Stomach (tissue), 9 donors: ENCODE measurements around the gene ABCB7. TPM values are rescaled to one million over a fixed set of nuclear protein-coding genes. Genes with fewer than 3 reads are reported as not detected.

Experiments used
- DNase-seq, 2 donors: peaks; one replicate each; pipeline versions ENCODE4 v3.0.0 to v3.0.0-alpha.2; 2013 to 2019
- H3K27ac ChIP-seq, 5 donors: fragments of 200-600 bp in 4 of 5; sonication (generic) in 4 of 5; one replicate each; pipeline ENCODE4 v1.5.1; 2013 to 2019; ENCODE audit warnings: mild to moderate bottlenecking in 1 of 5, moderate library complexity in 1 of 5
- H3K27me3 ChIP-seq, 3 donors: fragments of 200-600 bp; sonication (generic); one replicate each; pipeline ENCODE4 v1.5.1; 2017 to 2019; ENCODE audit warnings: mixed run types in 1 of 3
- H3K36me3 ChIP-seq, 4 donors: fragments of 200-600 bp; sonication (generic); 1 replicate in 3 of 4; 2 replicates in 1 of 4; pipeline ENCODE4 v1.5.1; 2016 to 2019
- H3K4me1 ChIP-seq, 4 donors: fragments of 200-600 bp; sonication (generic); one replicate each; pipeline ENCODE4 v1.5.1; 2016 to 2019
- H3K4me3 ChIP-seq, 4 donors: fragments of 200-600 bp; sonication (generic) in 3 of 4; one replicate each; pipeline ENCODE4 v1.5.1; 2016 to 2019; ENCODE audit warnings: mild to moderate bottlenecking in 1 of 4
- H3K9me3 ChIP-seq, 4 donors: fragments of 200-600 bp; sonication (generic); one replicate each; pipeline ENCODE4 v1.5.1; 2016 to 2019
- CTCF ChIP-seq, 7 experiments: fragments of 450-650 bp in 4 of 7; fragments of 200-600 bp in 3 of 7; sonication (generic) in 3 of 7; IDR thresholded peaks; one replicate each; pipeline ENCODE4 v1.5.1; 2016 to 2019; ENCODE audit warnings: antibody characterized with exemption in 7 of 7, control low read depth in 2 of 7, mild to moderate bottlenecking in 1 of 7
- EP300 ChIP-seq: sonication (generic); formaldehyde crosslinking; IDR thresholded peaks from one replicate; pipeline ENCODE4 v1.6.1; 2017; ENCODE audit warnings: antibody characterized with exemption
- POLR2A ChIP-seq, 4 donors: fragments of 450-650 bp; IDR thresholded peaks; one replicate each; pipeline ENCODE4 v1.6.1; 2016; ENCODE audit warnings: antibody characterized with exemption in 4 of 4, control low read depth in 2 of 4, mild to moderate bottlenecking in 1 of 4, moderate library complexity in 1 of 4
- POLR2AphosphoS5 ChIP-seq, 3 donors: sonication (generic); formaldehyde crosslinking; IDR thresholded peaks; one replicate each; pipeline ENCODE4 v1.6.1; 2016; ENCODE audit warnings: antibody characterized with exemption in 3 of 3
- WGBS, 5 donors: extraction: QIAGEN DNeasy Blood & Tissue Kit in 3 of 5; methylation state at CpG; one replicate each; pipeline versions ENCODE4 v1.1.5 to v1.1.7; 2013 to 2018; 5-methylcytosine and 5-hydroxymethylcytosine counted together
- intact Hi-C: fragments of 100-400 bp; cut with DNase I; formaldehyde crosslinking; loops from one replicate; pipeline ENCODE4 v1.15.1; 2023; ENCODE audit warnings: low total_unique reads
- polyA plus RNA-seq, 3 donors: library from polyadenylated mRNA; stranded (reverse); fragments of 200-250 nt; gene quantifications; one replicate each; pipeline ENCODE4 v1.2.3, GENCODE V29; 2013
- total RNA-seq, 5 donors: library from RNA; depleted of rRNA; stranded (reverse); fragments of >200 nt; gene quantifications; one replicate each; pipeline versions ENCODE4 v1.1.0 to v1.2.3, GENCODE V29; 2014 to 2016
- donor health status: healthy with polysubstance abuse.
- donor health status: Bipolar disorder and iron deficiency.
- donor health status: healthy.

Gene ABCB7
- total and polyA plus RNA-seq, 8 donors: 3.9 to 108 (median 7.5) TPM

DNA sequence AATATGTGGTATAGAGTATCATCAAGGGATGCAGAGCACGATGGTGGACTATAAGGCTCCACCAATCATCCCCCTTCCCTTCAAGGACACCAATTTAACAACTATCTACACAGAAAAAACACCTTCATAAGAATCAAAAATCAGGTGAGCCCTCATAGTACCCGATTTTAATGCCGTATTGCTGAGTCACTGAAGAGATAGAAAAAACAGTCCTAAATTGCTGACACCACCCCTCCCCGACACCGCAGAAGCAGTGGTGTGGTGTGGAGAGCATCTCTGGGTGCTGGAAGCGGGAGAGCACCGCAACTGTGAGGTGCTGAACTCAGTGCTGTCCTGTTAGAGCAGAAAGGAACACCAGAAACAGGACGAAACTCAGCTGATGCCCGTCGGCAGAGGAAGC is 49.3 kb downstream of the ABCB7 start:
- DNase-seq: no peak
- 77 to 96% (median 95%) methylated on average over 10 of the region's 10 CpGs for WGBS, 5 donors
- no peaks in the 10 kb centered on the region for H3K4me1 ChIP-seq
- no peak overlapping the region for H3K4me3 ChIP-seq
- no peaks in the 10 kb centered on the region for H3K9me3 ChIP-seq
- no peak overlapping the region for H3K27ac ChIP-seq
- peaks cover 0 to 3% (median 0%) of the 10 kb centered on the region in 3 donors for H3K27me3 ChIP-seq
- H3K36me3 ChIP-seq: no peaks in the 10 kb centered on the region
- intact Hi-C loops: no loop called here
- TF ChIP-seq EP300 (no peak), POLR2A (IDR thresholded peaks at IDR 0.05) (no peak), POLR2AphosphoS5 (IDR thresholded peaks at IDR 0.05) (no peak), CTCF (IDR thresholded peaks at IDR 0.05) (no peak)

GRCh38 chrX:75096331-75096730 is 59.8 kb downstream of the ABCB7 start:
- Histone ChIP-seq H3K9me3 (no peaks in the 10 kb centered on the region), H3K4me3 (no peak overlapping the region), H3K27me3 (no peaks in the 10 kb centered on the region), H3K36me3 (peaks cover 0 to 8% (median 0%) of the 10 kb centered on the region in 4 donors), H3K27ac (no peak overlapping the region), H3K4me1 (peaks cover 0 to 3% (median 0%) of the 10 kb centered on the region in 4 donors)
- WGBS, 5 donors: 65 to 74% (median 71%) methylated on average over 1 of the region's 1 CpG
- TF ChIP-seq POLR2A (IDR thresholded peaks at IDR 0.05) (no peak), CTCF (IDR thresholded peaks at IDR 0.05) (no peak), EP300 (no peak)
- intact Hi-C loops: no loop called here
- DNase-seq: no peak

DNA sequence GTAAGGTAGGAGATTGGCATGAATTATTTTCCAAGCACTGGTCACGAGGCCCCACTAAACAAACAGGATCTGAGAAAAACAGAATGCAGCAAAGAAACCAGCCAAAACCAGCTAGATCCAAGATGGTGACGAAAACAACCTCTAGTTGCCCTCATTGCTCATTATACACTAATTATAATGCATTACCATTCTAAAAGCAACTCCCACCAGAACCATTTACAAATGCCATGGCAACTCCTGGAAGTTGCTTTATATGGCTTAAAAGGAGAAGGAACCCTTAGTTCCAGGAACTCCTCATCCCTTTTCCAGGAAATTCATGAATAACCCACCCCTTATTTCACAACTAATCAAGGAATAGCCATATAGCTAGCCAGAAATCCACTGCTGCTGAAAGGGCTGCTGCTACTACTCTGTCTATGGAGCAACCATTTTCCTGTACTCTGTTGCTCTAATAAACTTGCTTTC is 69.3 kb downstream of the ABCB7 start:
- DNase-seq: peak; percentile 27 to 34
- H3K36me3 ChIP-seq: no peaks in the 10 kb centered on the region
- 16 to 89% (median 33%) methylated on average over 2 of the region's 2 CpGs for WGBS, 5 donors
- H3K4me3 ChIP-seq: no peak overlapping the region
- H3K27me3 ChIP-seq: no peaks in the 10 kb centered on the region
- TF ChIP-seq CTCF (IDR thresholded peaks at IDR 0.05) (no peak), POLR2AphosphoS5 (IDR thresholded peaks at IDR 0.05) (no peak), EP300 (no peak), POLR2A (IDR thresholded peaks at IDR 0.05) (no peak)
- peaks cover 0 to 19% (median 9%) of the 10 kb centered on the region in 4 donors for H3K4me1 ChIP-seq
- intact Hi-C loops: no loop called here
- H3K9me3 ChIP-seq: no peaks in the 10 kb centered on the region
- peak overlapping the region in 2 of 5 donors; percentile 26 to 57 for H3K27ac ChIP-seq

DNA sequence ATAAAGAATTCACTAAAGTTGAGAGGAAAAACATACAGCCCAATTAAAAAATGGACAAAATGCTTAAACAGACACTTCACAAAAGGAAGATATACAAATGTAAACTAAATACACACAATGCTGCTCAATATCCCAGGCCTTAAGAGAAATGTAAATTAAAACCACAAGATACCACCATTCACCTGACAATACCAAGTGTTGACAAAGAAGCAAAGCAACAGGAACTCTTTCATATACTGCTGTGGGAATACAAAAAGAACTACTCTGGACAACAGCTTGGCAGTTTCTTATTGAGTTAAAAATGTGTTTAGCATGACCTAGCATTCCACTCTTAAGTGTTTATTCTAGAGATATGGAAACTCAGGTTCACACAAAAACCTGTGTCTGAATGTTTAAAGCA is 71.3 kb downstream of the ABCB7 start:
- intact Hi-C loops: no loop called here
- Histone ChIP-seq H3K4me1 (peaks cover 0 to 19% (median 9%) of the 10 kb centered on the region in 4 donors), H3K36me3 (no peaks in the 10 kb centered on the region), H3K27ac (no peak overlapping the region), H3K4me3 (no peak overlapping the region), H3K9me3 (no peaks in the 10 kb centered on the region), H3K27me3 (no peaks in the 10 kb centered on the region)
- TF ChIP-seq CTCF (IDR thresholded peaks at IDR 0.05): no peak
- TF ChIP-seq POLR2A (IDR thresholded peaks at IDR 0.05): no peak
- TF ChIP-seq EP300: no peak
- TF ChIP-seq POLR2AphosphoS5 (IDR thresholded peaks at IDR 0.05): no peak
- DNase-seq: no peak
